Right cardiac atrium (tissue), 5 donors: ENCODE measurements around the gene RBFOX2. TPM values are rescaled to one million over a fixed set of nuclear protein-coding genes. Genes with fewer than 3 reads are reported as not detected.

Source experiments
- ATAC-seq, 2 donors: fragments of 200-7000 bp; cut with Tn5 transposase; one replicate each; pipeline versions ENCODE4 v1.8.0 to v1.9.1; 2020; ENCODE audit warnings: moderate library complexity in 2 of 2, mild to moderate bottlenecking in 1 of 2
- DNase-seq, 3 donors: peaks; one replicate each; pipeline ENCODE4 v3.0.0-alpha.2; 2020
- H3K27ac ChIP-seq: one replicate; pipeline ENCODE4 v1.5.1; 2013; ENCODE audit warnings: mild to moderate bottlenecking, low read length, control low read depth, moderate library complexity
- H3K27me3 ChIP-seq: one replicate; pipeline ENCODE4 v1.6.1; 2013; ENCODE audit not compliant: control insufficient read depth, insufficient read depth
- H3K4me1 ChIP-seq: one replicate; pipeline ENCODE4 v1.6.1; 2013; ENCODE audit warnings: low read length; ENCODE audit not compliant: control insufficient read depth, insufficient read depth
- H3K4me3 ChIP-seq: one replicate; pipeline ENCODE4 v1.5.1; 2013; ENCODE audit warnings: low read length, control low read depth
- H3K9me3 ChIP-seq: one replicate; pipeline ENCODE4 v1.6.1; 2013; ENCODE audit warnings: low read length; ENCODE audit not compliant: control insufficient read depth
- WGBS: extraction: QIAGEN DNeasy Blood & Tissue Kit; methylation state at CpG from one replicate; pipeline ENCODE4 v1.1.7; 2013; 5-methylcytosine and 5-hydroxymethylcytosine counted together
- intact Hi-C, 4 donors: fragments of 100-400 bp; cut with DNase I; formaldehyde crosslinking; loops; one replicate each; pipeline versions ENCODE4 v1.11.0 to v1.14.0; 2022 to 2023
- polyA plus RNA-seq: library from polyadenylated mRNA; stranded (reverse); fragments of 200-250 nt; gene quantifications from one replicate; pipeline ENCODE4 v1.2.3, GENCODE V29; 2013
- total RNA-seq, 4 donors: library from RNA; stranded (reverse); fragmentation: NEBNext Ultra II Directional; extraction: Animal tissue kit (Norgen Biotek cat#: 25700); gene quantifications; one replicate each; pipeline ENCODE4 v1.2.1, GENCODE V29; 2021
- donor health status: healthy with polysubstance abuse.
- donor health status: DM: no; HTN: yes; CAD: no.
- donor health status: DM: no; HTN: no; CAD: no.
- donor health status: DM: no; HTN: yes; CAD: no; lungs with severe emphysema.
- donor health status: DM: yes; HTN: yes; CAD: no.

RBFOX2 gene
- total and polyA plus RNA-seq, 5 donors = 36.7 to 89.8 (median 73.6) TPM

GRCh38 chr22:35844886-35845285 lies 183.7 kb downstream of the RBFOX2 start:
- Histone ChIP-seq H3K4me1 (no peaks in the 10 kb centered on the region), H3K4me3 (no peak overlapping the region), H3K9me3 (no peaks in the 10 kb centered on the region), H3K27me3 (no peaks in the 10 kb centered on the region), H3K27ac (no peak overlapping the region)
- DNase-seq (no peak), ATAC-seq (no peak)
- 82% methylated on average over 2 of the region's 2 CpGs for WGBS
- intact Hi-C loops = loop anchor here in 2 of 4 donors (10.0 kb wide), 1 partner anchor 70 kb away; no protein-coding TSS in a partner anchor

- intact Hi-C loops = loop anchor here in 2 of 4 donors (10.0 kb wide), 1 partner anchor 72 kb away; no protein-coding TSS in a partner anchor
- Histone ChIP-seq H3K4me1 (no peaks in the 10 kb centered on the region), H3K9me3 (no peaks in the 10 kb centered on the region), H3K27me3 (no peaks in the 10 kb centered on the region), H3K27ac (peak overlapping the region; percentile 85), H3K4me3 (no peak overlapping the region)
- 32% methylated on average over 2 of the region's 2 CpGs for WGBS
- peak in 2 of 3 donors; percentile 43 to 44 for DNase-seq
- peak; percentile 40 to 63 for ATAC-seq
Measured at GRCh38 chr22:35842954-35843353, 185.7 kb downstream of the RBFOX2 start.

GRCh38 chr22:35842519-35842913 lies 186.1 kb downstream of the RBFOX2 start:
- Histone ChIP-seq H3K4me1 (no peaks in the 10 kb centered on the region), H3K9me3 (no peaks in the 10 kb centered on the region), H3K27me3 (no peaks in the 10 kb centered on the region), H3K4me3 (no peak overlapping the region), H3K27ac (no peak overlapping the region)
- ATAC-seq (no peak), DNase-seq (no peak)
- intact Hi-C loops = loop anchor here in 2 of 4 donors (10.0 kb wide), 1 partner anchor 72 kb away; no protein-coding TSS in a partner anchor
- 96% methylated on average over 1 of the region's 1 CpG for WGBS

- WGBS = 81% methylated on average over 3 of the region's 3 CpGs
Measured at GRCh38 chr22:35841907-35842518, 186.6 kb downstream of the RBFOX2 start.

GRCh38 chr22:35840302-35840739 lies 188.3 kb downstream of the RBFOX2 start:
- ATAC-seq (peak; percentile 91 to 95), DNase-seq (peak; percentile 88 to 92 (median 92))
- no peaks in the 10 kb centered on the region for H3K9me3 ChIP-seq
- peak overlapping the region; percentile 79 for H3K27ac ChIP-seq
- H3K4me1 ChIP-seq = peaks cover 3% of the 10 kb centered on the region
- no peaks in the 10 kb centered on the region for H3K27me3 ChIP-seq
- peak overlapping the region; percentile 78 for H3K4me3 ChIP-seq
- under 1% methylated on average over 9 of the region's 9 CpGs for WGBS
- intact Hi-C loops = loop anchor here in 2 of 4 donors (10.0 kb wide), 1 partner anchor 74 kb away; no protein-coding TSS in a partner anchor

More at GRCh38 chr22:35841907-35842518, 186.6 kb downstream of the RBFOX2 start:
- no peak for ATAC-seq
- H3K4me3 ChIP-seq = no peak overlapping the region
- intact Hi-C loops = loop anchor here in 2 of 4 donors (10.0 kb wide), 1 partner anchor 73 kb away; no protein-coding TSS in a partner anchor
- peak overlapping the region; percentile 37 for H3K27ac ChIP-seq
- H3K4me1 ChIP-seq = no peaks in the 10 kb centered on the region
- DNase-seq = no peak
- H3K9me3 ChIP-seq = no peaks in the 10 kb centered on the region
- H3K27me3 ChIP-seq = no peaks in the 10 kb centered on the region

GRCh38 chr22:35839841-35840301 lies 188.8 kb downstream of the RBFOX2 start:
- ATAC-seq (peak; percentile 15 to 31), DNase-seq (no peak)
- H3K4me3 ChIP-seq = peak overlapping the region; percentile 78
- H3K27ac ChIP-seq = peak overlapping the region; percentile 96
- no peaks in the 10 kb centered on the region for H3K9me3 ChIP-seq
- 1% methylated on average over 5 of the region's 5 CpGs for WGBS
- H3K27me3 ChIP-seq = no peaks in the 10 kb centered on the region
- intact Hi-C loops = loop anchor here in 3 of 4 donors (5.0 to 10.0 kb wide), 3 partner anchors 72 to 85 kb away; no protein-coding TSS in a partner anchor
- peaks cover 4% of the 10 kb centered on the region for H3K4me1 ChIP-seq

GRCh38 chr22:35838855-35839576 lies 189.6 kb downstream of the RBFOX2 start:
- intact Hi-C loops = loop anchor here in 1 of 4 donors (5.0 to 10.0 kb wide), 2 partner anchors 73 to 84 kb away; no protein-coding TSS in a partner anchor
- peaks cover 8% of the 10 kb centered on the region for H3K4me1 ChIP-seq
- no peaks in the 10 kb centered on the region for H3K9me3 ChIP-seq
- ATAC-seq (no peak), DNase-seq (no peak)
- WGBS = 15% methylated on average over 4 of the region's 4 CpGs
- H3K4me3 ChIP-seq = peak overlapping the region; percentile 78
- H3K27ac ChIP-seq = no peak overlapping the region
- no peaks in the 10 kb centered on the region for H3K27me3 ChIP-seq

- H3K27ac ChIP-seq = peak overlapping the region; percentile 30
Measured at GRCh38 chr22:35837101-35837727, 191.4 kb downstream of the RBFOX2 start.

GRCh38 chr22:35835998-35836691 lies 192.5 kb downstream of the RBFOX2 start:
- WGBS = 11% methylated on average over 6 of the region's 6 CpGs
- peak overlapping the region; percentile 99 for H3K27ac ChIP-seq
- no peaks in the 10 kb centered on the region for H3K27me3 ChIP-seq
- H3K4me1 ChIP-seq = peaks cover 8% of the 10 kb centered on the region
- H3K4me3 ChIP-seq = peak overlapping the region; percentile 67
- ATAC-seq (peak; percentile 81 to 84), DNase-seq (peak in 2 of 3 donors; percentile 43 to 66)
- intact Hi-C loops = loop anchor here in 1 of 4 donors (5.0 to 10.0 kb wide), 2 partner anchors 76 to 81 kb away; no protein-coding TSS in a partner anchor
- no peaks in the 10 kb centered on the region for H3K9me3 ChIP-seq

More at GRCh38 chr22:35837101-35837727, 191.4 kb downstream of the RBFOX2 start:
- 70% methylated on average over 5 of the region's 5 CpGs for WGBS
- Histone ChIP-seq H3K27me3 (no peaks in the 10 kb centered on the region), H3K4me1 (peaks cover 8% of the 10 kb centered on the region), H3K4me3 (no peak overlapping the region), H3K9me3 (no peaks in the 10 kb centered on the region)
- intact Hi-C loops = loop anchor here in 1 of 4 donors (5.0 to 10.0 kb wide), 2 partner anchors 75 to 82 kb away; no protein-coding TSS in a partner anchor
- no peak for DNase-seq
- ATAC-seq = no peak
